Activated CD4-positive, alpha-beta T cell treated with anti-CD3 and anti-CD28 coated beads, Interleukin-2, amount 50 U/mL, for 24 hours (primary cell): ENCODE results near the gene LRR1.
A peak's percentile ranks its signal among the peaks of the same experiment; 100 is the strongest.
"Not testable (repeated sequence)": the region's sequence is repeated elsewhere in the genome, so short reads cannot be mapped to it uniquely, and the experiment has no call there.

ENCODE experiments used
- DNase-seq, 2 donors: peaks; one replicate each; pipeline ENCODE4 v3.0.0-alpha.2; 2020; ENCODE audit warnings: low read depth in 1 of 2, low spot score in 1 of 2

LRR1 gene

GRCh38 chr14:49585803-49586672 is 12.7 kb upstream of the LRR1 start, which contains the start of gene RPS29:
Gene RPS29 (minus strand): TSS chr14:49586380. CDS start chr14:49586346, 34 bp downstream.
- DNase-seq: peak; percentile 98 to 100

- DNase-seq: peak in 1 of 2 donors; percentile 46
These were observed 11.9 kb upstream of the LRR1 start for GRCh38 chr14:49586673-49587460.

DNA sequence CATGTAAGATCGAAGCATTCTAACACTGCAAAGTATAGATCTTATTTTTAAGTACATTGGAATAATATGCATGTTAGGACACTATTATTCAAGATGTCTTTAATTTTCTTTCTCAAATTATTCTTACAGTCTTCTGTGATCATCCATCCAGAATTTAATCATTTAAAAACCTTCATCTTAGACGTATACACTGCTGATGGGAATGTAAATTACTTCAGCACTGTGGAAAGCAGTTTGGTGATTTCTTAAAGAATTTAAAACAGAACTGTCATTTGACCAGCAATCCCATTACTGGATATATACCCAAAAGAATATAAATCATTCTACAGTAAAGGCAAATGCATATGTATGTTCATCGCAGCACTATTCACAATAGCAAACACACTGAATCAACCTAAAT is 9.4 kb upstream of the LRR1 start:
- no peak for DNase-seq

GRCh38 chr14:49593016-49593415 is 5.7 kb upstream of the LRR1 start:
- DNase-seq: no peak

DNA sequence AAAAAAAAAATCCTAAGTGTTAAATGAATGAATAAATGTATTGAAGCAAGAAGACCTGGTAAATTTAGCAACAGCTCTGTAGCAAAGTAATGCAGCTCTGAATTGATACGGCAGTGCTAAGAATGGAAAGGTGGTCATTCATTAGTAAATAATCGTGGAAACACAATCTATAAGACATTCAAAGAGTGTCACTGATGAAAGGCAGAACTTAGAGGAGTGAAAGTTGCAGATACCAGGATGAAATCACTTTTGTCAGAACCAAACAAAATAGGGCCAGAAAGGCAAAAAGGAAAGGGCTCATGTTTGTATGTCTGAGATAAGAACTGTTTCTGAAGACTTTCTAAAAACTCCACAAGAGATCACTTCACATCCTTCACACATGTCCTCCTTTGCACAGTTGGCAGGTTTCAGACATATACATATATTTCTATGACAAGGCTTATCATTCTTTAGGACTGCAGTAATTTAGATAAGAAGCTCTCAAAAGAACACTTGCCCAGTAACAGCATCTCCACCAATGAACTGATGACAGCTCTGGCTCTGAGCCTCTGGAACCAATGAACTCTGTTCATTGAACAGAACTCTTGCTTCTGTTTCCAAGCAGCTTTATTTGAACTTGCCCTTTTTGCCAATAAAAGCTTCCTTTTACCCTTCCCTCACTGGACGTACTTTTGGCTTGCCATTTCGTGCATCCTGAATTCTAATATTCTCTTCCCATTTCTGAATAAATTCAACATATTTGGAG is 4.2 kb upstream of the LRR1 start:
- DNase-seq: no peak

GRCh38 chr14:49598189-49598484 is 603 bp upstream of the LRR1 start:
- DNase-seq: no peak

DNA sequence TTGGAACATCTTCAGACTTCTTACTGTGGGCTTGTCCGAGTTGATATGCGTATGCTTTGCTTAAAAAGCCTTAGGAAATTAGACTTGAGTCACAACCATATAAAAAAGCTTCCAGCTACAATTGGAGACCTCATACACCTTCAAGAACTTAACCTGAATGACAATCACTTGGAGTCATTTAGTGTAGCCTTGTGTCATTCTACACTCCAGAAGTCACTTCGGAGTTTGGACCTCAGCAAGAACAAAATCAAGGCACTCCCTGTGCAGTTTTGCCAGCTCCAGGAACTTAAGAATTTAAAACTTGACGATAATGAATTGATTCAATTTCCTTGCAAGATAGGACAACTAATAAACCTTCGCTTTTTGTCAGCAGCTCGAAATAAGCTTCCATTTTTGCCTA is 8.8 kb downstream of the LRR1 start:
- no peak for DNase-seq

- no peak for DNase-seq
These were observed 13.5 kb downstream of the LRR1 start for GRCh38 chr14:49612251-49612650.

DNA sequence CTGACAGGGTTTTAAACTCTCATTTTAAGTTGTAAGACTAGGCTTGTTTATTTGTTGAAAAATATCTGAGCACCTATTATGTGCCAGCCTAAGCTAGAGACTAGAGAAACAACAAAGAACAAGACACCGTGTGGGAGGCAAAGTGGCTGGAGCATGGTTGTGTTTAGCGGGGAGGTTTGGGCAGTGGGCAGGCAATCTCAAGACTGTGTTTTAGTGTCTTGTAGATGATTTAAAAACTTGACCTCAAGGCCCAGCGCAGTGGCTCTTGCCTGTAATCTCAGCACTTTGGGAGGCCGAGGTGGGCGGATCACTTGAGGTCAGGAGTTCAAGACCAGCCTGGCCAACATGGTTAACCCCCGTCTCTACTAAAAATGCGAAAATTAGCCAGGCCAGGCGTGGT is 13.9 kb downstream of the LRR1 start:
- DNase-seq: no peak

DNA sequence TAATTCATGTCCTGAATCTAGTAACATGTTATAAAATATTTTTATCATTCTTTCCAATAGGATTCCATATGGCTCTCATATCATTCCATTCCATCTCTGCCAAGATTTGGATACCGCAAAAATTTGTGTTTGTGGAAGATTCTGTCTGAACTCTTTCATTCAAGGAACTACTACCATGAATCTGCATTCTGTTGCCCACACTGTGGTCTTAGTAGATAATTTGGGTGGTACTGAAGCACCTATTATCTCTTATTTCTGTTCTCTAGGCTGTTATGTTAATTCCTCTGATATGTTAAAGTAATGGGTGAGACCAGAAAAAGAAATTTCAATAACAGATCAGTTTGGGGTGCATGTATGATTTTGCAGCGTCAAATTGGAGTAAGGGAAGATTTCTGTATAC is 15.5 kb downstream of the LRR1 start:
- no peak for DNase-seq

- no peak for DNase-seq
These were observed 17.0 kb downstream of the LRR1 start for GRCh38 chr14:49615776-49616175.

DNA sequence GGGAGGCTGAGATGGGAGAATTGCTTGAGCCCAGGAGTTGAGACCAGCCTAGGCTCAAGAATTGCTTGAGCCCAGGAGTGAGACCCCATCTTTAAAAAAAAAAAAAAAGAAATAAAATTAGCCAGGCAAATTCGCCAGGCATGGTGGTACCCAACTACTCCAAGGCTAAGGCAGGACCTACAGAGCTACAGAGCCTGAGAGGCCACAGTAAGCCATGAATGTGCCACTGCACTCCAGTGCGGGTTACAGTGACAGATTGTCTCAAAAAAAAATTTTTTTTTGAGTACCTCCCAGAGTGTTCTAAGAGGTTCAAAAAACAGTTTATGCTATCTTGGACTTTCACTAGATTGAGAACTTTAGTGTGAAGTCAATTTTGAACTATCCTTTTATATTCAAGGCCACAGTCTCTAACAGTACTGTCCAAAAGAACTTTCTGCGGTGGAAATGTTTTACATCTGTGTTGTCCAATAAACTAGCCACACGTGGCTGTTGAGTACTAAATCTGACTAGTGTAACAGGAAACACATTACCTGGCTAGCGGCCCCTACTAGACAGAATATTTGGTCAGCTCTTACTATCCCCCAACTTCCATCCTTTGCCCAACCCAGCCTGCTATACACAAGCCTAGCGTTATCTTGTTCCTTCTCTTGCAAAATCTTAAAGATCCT is 19.2 kb downstream of the LRR1 start:
- no peak for DNase-seq

GRCh38 chr14:49619273-49619672 is 20.5 kb downstream of the LRR1 start:
- DNase-seq: not testable (repeated sequence)

DNA sequence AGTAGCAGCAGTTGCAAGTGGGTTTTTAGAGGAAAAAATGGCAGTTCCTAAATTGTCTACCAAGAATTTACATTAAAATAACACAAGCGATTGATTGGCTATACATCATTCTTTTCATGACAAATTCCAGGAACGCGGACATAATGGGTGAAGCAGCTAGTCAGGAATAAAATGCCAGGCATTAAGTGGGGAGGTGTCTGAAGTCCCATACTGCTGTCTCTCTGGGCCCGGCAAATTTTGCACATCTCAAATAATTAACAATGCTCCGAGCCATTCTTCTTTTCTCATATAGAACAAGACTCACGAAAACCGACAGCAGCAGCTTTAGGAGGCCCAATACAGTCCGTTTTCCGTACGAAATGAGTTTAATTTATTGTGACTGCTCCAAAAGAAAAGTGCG is 21.0 kb downstream of the LRR1 start:
- DNase-seq: no peak

GRCh38 chr14:49620182-49621113 is 21.7 kb downstream of the LRR1 start, which contains the start of the genes MGAT2 and RPL36AL:
Gene MGAT2 (plus strand): TSS chr14:49620799. CDS start chr14:49621269, 470 bp downstream.
Gene RPL36AL (minus strand): TSS chr14:49620626. CDS start chr14:49619104, 1,522 bp downstream.
- peak; percentile 83 to 91 for DNase-seq

- DNase-seq: peak in 1 of 2 donors; percentile 17
These were observed 22.6 kb downstream of the LRR1 start for GRCh38 chr14:49621114-49621881.

- no peak for DNase-seq
These were observed 23.4 kb downstream of the LRR1 start for GRCh38 chr14:49622022-49622607.

DNA sequence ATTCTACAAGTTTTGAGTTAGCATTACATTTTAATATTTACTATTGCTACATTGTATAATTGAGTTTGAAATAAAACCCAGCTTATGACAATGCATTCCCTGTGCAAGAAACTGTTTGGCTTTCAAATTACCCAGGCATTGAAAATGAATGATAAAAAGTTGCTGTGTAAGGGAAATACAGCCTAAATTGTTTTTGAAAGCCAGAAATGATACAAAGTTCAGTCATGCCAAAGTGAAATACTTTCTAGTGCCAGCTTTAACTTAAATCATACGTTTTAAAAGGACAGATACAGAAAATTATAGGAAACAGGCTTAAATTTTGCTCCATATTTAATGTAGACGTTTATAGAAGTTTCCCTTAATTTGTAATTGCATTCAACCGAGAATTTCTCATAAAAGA is 24.6 kb downstream of the LRR1 start:
- DNase-seq: no peak
